Kasumi-1 (cell line): Measurements from ENCODE around the gene FRMD8.

Source experiments
- DNase-seq, 2 experiments: peaks; one replicate each; lab custom pipeline; 2025; lab: John Stamatoyannopoulos, UW

The FRMD8 gene

GRCh38 chr11:65386307-65387140, at the start of gene FRMD8:
FRMD8 (plus strand) TSS chr11:65386637; CDS start chr11:65387037, 400 bp downstream.
- DNase-seq: peak; percentile 34 to 56

- no peak for DNase-seq
Observed at GRCh38 chr11:65338676-65339075, 47.8 kb upstream of the FRMD8 start.

- DNase-seq: no peak
Observed at GRCh38 chr11:65340226-65340625, 46.2 kb upstream of the FRMD8 start.

- no peak for DNase-seq
Observed at GRCh38 chr11:65341856-65342255, 44.6 kb upstream of the FRMD8 start.

GRCh38 chr11:65351511-65351910, 34.9 kb upstream of the FRMD8 start:
- no peak for DNase-seq

- DNase-seq: peak; percentile 32 to 67
Observed at GRCh38 chr11:65352783-65353182, 33.7 kb upstream of the FRMD8 start.

- DNase-seq: no peak
Observed at GRCh38 chr11:65353376-65353775, 33.1 kb upstream of the FRMD8 start.

- no peak for DNase-seq
Observed at GRCh38 chr11:65353900-65354264, 32.6 kb upstream of the FRMD8 start.

GRCh38 chr11:65354265-65355012, 32.0 kb upstream of the FRMD8 start, which contains the start of gene TIGD3:
TIGD3 (plus strand) TSS chr11:65354751; CDS start chr11:65355809, 1,058 bp downstream.
- DNase-seq: peak; percentile 94 to 95

GRCh38 chr11:65355013-65355775, 31.2 kb upstream of the FRMD8 start:
- DNase-seq: peak; percentile 49 to 60

GRCh38 chr11:65355776-65356393, 30.6 kb upstream of the FRMD8 start:
- no peak for DNase-seq

- DNase-seq: no peak
Observed at GRCh38 chr11:65356394-65356972, 30.0 kb upstream of the FRMD8 start.

GRCh38 chr11:65357856-65358356, 28.5 kb upstream of the FRMD8 start:
- no peak for DNase-seq

- no peak for DNase-seq
Observed at GRCh38 chr11:65362320-65362931, 24.0 kb upstream of the FRMD8 start.

- no peak for DNase-seq
Observed at GRCh38 chr11:65362966-65363365, 23.5 kb upstream of the FRMD8 start.

GRCh38 chr11:65363770-65364169, 22.7 kb upstream of the FRMD8 start:
- no peak for DNase-seq

GRCh38 chr11:65366340-65366773, 20.1 kb upstream of the FRMD8 start:
- peak; percentile 91 to 94 for DNase-seq

GRCh38 chr11:65370659-65371049, 15.8 kb upstream of the FRMD8 start:
- DNase-seq: no peak

- DNase-seq: no peak
Observed at GRCh38 chr11:65373839-65374580, 12.4 kb upstream of the FRMD8 start.

- no peak for DNase-seq
Observed at GRCh38 chr11:65375012-65375411, 11.4 kb upstream of the FRMD8 start.
